Right ventricle myocardium superior (tissue), 1 donor: ENCODE results near the gene MGAT5. TPM values are rescaled to one million over a fixed set of nuclear protein-coding genes. Genes with fewer than 3 reads are reported as not detected.

ENCODE experiments used
- ATAC-seq: fragments of 200-7000 bp; cut with Tn5 transposase; one replicate; pipeline ENCODE4 v1.9.1; 2020; ENCODE audit warnings: mild to moderate bottlenecking; ENCODE audit not compliant: poor library complexity
- DNase-seq: peaks from one replicate; pipeline ENCODE4 v3.0.0-alpha.2; 2020
- intact Hi-C: fragments of 100-400 bp; cut with DNase I; formaldehyde crosslinking; loops from one replicate; pipeline ENCODE4 v1.11.2; 2022
- total RNA-seq: library from RNA; stranded (reverse); fragmentation: NEBNext Ultra II Directional; extraction: Animal tissue kit (Norgen Biotek cat#: 25700); gene quantifications from one replicate; pipeline ENCODE4 v1.2.1, GENCODE V29; 2021
- donor health status: DM: no; HTN: yes; CAD: no; lungs with severe emphysema.

Gene MGAT5
- total RNA-seq, 1 donor from 2014 or later: 82.8 TPM

DNA sequence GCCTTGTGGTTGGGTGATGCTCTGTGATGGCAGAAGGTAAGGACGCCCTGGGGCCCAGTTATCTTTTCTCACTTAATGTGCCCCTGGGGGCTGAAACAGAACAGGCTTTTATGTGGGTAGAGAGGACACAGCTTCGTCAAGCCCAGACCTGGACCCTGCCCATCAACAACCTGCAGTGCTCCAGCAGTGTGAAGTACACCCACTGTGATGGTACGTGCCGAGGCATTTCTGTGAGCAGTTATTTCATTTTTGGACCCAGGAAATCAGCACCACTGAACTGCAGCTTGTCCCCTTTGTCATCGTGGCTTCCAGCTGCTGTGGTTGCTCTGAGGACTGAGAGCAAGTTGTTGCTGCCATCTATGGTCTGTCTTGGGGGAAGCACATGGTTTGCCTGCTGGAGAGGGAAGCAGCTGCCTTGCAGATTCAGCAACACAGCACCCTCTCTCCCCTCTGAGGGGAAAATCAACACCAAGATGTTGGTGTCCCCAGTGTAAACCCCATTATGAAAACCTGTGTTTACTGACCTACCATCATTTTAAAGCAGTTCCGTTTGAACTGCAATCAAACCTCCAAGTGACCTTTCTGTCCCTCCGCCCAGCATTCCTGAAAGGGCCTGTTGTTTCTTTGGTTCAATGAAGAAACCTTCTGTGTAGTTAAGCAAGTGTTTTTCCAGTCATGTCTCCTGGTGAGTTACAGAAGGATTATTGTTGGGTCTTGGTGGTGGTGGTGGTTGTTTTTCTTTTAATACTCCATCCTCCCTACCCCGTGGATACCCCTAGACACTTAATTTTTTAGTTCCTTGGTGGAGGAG lies 158.2 kb downstream of the MGAT5 start:
- DNase-seq (peak; percentile 64), ATAC-seq (peak; percentile 93)
- intact Hi-C loops: loop anchor here (5.0 to 10.0 kb wide), 3 partner anchors 157 to 525 kb away; partner anchors contain the start of gene MGAT5

DNA sequence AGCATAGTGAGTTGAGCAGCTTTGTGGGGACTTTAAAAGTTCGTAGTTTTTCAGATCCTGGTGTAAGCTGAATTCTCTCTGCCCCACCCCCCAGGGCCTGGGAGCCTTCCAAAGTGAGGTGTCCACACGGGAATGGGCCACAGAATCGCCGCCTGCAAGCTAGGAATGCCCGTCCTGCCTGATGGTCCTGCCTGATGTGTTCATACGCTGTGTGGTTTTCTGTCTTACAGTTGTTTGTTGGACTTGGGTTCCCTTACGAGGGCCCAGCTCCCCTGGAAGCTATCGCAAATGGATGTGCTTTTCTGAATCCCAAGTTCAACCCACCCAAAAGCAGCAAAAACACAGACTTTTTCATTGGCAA lies 158.7 kb downstream of the MGAT5 start:
- DNase-seq (no peak), ATAC-seq (no peak)
- intact Hi-C loops: loop anchor here (5.0 to 10.0 kb wide), 3 partner anchors 158 to 525 kb away; partner anchors contain the start of gene MGAT5

DNA sequence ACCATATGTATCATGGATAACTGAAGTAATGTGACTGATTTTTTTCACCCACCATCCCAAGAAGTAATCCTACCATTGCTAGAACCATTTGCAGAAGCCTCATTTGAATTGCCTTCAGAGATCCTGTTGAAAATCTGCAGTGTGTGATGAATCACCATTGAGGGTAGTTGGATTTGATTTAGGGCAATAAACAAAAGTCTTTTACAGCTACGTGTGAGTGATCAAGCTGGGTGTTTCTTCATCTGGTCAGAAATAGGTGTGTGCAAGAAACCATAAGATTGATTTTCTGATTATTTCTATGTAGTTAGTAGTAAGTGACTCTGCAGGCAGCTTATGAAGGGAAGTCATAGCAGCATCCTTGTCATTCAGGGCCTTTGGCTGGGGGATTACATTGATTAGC lies 159.6 kb downstream of the MGAT5 start:
- ATAC-seq (no peak), DNase-seq (no peak)
- intact Hi-C loops: loop anchor here (5.0 to 10.0 kb wide), 3 partner anchors 159 to 526 kb away; partner anchors contain the start of gene MGAT5

DNA sequence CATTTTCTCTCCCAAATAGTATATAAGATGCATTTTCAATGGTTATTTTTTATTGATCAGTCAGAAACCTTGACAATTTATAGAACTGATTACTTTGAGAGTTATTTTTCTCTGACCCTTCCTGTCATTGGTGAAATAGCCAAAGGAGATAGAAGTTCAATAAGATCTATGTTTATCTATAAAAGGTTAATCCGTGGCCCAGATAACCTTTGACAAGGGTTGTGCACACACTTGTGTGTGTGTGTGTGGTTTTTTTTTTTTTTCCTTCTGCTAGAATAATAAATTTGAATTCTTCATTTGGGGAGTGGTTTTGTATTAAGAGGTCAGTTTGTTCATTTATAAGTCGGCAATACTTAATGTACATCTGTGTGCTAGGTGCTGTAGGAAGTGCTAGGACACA lies 160.0 kb downstream of the MGAT5 start:
- intact Hi-C loops: loop anchor here (5.0 to 10.0 kb wide), 3 partner anchors 159 to 527 kb away; partner anchors contain the start of gene MGAT5
- no peak for DNase-seq
- no peak for ATAC-seq

DNA sequence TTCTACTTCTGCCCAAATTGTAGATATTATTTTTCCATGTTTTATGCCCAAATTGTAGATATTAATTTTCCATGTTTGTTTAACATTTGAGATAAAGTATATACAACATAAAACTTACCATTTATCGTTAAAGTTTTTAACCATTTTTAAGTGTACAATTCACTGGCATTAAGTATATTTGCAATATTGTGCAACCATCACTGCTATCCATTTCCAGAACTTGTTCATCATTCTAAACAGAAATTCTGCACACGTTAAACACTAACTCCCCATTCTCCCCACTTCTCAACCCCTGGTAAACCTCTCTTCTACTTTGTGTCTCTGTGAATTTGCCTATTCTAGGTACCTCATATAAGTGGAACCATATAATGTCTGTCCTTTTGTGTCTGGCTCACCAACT lies 162.1 kb downstream of the MGAT5 start:
- DNase-seq: no peak
- ATAC-seq: no peak
- intact Hi-C loops: loop anchor here (10.0 kb wide), 1 partner anchor 161 kb away; the partner anchor contains the start of gene MGAT5

DNA sequence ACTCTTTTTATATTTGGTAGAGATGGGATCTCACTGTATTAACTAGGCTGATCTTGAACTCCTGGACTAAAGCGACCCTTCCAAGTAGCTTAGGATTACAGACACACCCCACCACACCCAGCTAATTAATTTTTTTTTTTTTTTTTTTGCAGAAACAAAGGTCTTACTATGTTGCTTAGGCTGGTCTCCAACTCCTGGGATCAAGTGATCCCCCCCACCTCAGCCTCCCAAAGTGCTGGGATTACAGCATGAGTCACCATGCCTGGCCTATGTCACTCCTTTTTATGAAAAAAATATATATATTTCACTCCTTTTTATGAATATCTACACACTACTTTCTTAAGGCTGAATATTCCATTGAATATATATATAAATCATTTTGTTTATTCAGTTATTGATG lies 162.8 kb downstream of the MGAT5 start:
- ATAC-seq (no peak), DNase-seq (no peak)
- intact Hi-C loops: loop anchor here (10.0 kb wide), 1 partner anchor 162 kb away; the partner anchor contains the start of gene MGAT5

DNA sequence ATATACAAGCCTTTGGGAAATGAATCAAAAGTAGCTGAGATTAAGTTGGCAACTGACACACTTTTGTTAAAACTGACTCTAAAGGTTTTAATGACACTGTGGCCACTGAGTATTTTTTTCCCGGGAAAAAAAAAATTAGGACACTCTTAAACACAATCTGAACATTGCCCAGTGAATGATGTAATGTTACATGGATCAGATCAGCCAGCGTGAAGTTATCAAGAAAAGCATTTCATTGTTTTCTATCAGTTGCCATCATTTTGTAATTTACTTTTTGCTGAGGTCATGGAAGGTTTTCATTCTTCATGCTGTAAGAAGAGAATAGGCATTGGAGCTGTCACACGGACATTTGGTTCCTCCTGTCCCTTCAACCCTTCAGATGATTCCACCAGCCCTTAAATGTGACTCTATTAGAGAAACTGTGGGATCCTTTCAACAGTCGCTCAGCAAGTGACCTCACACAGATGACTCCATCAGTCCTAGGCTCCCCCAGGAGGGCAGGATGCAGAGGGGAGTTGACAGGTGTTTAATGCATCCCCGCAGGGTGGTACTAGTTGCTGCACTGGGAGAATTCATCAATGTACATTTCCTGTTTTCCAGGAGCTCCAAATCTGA lies 164.2 kb downstream of the MGAT5 start:
- DNase-seq (no peak), ATAC-seq (no peak)
- intact Hi-C loops: loop anchor here (10.0 kb wide), 1 partner anchor 163 kb away; the partner anchor contains the start of gene MGAT5

DNA sequence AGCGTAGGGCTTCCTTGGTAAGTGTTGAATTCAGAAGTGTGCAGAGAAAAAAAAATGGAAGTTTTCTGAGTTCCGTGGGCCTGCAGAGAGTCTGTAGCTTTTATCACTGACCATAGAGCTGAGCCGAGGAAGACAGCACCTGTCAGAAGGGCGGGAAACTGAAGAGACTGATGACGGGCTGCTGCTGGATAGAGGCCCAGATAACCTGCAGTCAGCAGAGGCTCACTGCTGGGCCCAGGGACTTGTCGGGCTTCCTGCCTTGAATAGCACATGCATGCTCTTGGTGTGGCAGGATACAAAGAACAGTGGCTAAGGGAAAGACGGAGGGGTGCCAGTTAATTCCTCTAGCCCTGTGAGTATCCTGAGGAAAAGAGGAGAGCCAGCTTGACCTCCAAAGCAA lies 166.4 kb downstream of the MGAT5 start:
- ATAC-seq (peak; percentile 73), DNase-seq (no peak)
- intact Hi-C loops: no loop called here

DNA sequence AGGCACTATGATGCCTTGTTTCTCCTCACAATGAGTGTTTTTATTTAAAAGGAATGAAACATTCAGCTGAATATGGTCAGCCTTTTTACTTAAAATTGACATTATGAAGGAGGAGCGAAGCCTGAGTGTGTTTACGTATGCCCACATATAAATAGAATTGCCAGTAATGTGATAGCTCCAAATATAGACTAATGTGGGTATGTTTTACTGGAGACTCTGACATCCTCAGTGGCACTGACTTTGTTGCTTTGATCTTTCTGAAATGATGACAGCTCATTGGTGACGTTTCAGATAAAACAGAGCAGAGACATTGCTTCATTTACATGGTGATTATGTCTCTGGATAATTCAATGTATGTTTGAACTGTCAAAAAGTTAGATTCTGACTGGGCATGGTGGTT lies 167.0 kb downstream of the MGAT5 start:
- intact Hi-C loops: no loop called here
- DNase-seq (no peak), ATAC-seq (peak; percentile 63)

DNA sequence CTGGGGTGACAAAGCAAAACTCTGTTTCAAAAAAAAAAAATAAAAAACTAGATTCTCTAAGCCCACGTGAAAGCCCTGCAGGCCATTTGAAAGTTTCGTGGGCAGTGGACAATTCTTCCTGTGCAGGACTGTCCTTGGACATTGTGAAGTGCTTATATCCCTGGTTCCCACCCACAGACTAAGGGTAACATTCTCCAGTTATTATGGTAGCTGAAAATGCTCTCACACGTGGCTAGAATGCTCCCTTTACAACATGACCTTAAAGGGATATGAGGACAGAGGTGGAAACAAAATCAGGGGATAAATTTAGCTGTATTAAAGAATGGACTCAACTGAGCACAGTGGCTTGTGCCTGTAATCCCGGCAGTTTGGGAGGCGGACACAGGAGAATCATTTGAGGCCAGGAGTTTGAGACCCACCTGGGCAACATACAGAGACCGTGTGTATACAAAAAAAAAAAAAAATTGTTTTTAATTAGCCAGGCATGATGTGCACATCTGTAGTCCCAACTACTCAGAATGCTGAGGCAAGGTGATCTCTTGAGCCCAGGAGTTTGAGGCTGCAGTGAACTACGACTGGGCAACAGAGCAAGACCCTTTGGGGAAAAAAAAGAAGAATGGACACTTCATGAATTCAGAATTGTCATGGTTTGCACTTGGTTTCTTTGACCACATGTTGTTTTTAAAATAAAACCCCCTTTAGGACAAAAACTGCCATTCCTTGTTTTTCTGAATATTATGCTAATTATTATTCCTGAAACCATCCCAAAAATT lies 167.9 kb downstream of the MGAT5 start:
- peak; percentile 61 for ATAC-seq
- intact Hi-C loops: no loop called here

DNA sequence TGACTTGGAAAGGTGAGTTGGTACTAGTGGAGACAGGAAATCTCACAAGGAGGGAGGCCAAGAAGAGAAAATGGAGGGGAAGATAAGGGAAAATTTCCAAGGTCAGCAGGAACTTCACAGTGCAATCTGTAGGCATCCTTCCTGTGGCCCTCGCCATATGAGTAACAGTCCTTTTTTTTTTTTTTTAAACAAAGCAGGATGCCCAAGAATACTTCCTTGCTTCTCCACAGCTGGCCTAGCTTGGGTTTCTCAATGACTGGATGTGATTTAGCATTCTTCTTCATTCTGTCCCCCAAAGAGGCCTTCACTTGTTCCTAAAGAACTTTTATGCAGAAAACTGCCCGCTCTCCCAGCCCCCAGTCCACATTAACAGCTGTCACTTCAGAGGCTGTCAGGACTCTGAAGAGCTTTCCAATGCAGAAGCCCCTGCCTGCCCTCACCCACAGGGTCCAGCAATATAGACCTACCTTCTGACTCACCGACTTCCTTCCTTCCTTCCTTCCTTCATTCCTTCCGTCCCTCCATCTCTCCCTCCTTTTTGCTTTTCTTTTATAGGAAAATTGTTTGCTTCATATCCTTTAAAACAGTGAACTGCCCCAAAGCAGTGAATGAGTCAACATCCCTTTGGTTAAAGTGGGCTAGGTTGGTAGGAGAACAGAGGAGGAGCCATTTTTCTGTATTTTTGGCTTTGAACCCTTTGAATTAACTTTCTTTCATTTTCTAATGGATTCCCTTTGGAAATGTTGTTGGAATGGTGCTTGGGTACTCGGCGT lies 172.0 kb downstream of the MGAT5 start:
- no peak for DNase-seq
- intact Hi-C loops: no loop called here
- ATAC-seq: no peak

More for the DNA sequence above, 167.9 kb downstream of the MGAT5 start:
- DNase-seq: no peak

DNA sequence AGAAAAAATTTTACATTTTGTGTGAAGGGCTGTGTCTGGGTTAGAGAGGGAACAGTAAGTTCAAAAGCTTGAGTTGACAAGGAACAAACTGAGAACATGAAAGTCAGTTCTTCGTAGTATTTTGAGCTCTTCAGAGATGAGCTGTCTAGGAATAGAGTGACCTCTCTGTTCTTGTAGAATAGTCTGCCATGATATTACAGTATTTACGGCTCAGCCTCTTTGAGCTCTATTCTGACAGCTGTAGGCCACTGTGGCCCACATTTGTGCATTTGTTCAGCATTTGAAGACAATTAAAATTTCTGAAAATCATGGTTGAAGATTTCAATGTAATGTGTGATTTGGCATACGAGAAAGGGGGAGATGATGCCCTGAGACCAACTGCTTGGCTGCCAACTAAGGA lies 172.8 kb downstream of the MGAT5 start:
- ATAC-seq (no peak), DNase-seq (no peak)
- intact Hi-C loops: no loop called here

DNA sequence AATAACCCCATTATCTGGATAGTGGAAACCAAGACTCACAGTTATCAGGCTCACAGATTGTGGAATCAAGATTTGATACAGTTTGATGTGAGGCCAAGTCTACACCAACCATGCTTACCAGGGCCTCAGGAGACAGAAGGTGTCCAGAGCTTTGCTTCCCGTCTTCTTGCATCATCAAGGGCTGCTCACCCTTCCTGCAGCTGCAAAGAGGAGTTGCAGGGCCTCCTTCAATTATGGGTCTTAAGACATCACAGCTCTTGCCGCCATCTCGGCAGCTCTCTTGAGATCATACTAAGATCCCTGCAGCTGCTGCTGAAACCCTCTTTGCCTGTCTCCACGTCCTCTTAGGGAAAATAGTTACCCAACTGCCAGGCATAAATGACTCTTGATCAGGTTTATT lies 176.0 kb downstream of the MGAT5 start:
- no peak for ATAC-seq
- intact Hi-C loops: no loop called here
- DNase-seq: no peak

DNA sequence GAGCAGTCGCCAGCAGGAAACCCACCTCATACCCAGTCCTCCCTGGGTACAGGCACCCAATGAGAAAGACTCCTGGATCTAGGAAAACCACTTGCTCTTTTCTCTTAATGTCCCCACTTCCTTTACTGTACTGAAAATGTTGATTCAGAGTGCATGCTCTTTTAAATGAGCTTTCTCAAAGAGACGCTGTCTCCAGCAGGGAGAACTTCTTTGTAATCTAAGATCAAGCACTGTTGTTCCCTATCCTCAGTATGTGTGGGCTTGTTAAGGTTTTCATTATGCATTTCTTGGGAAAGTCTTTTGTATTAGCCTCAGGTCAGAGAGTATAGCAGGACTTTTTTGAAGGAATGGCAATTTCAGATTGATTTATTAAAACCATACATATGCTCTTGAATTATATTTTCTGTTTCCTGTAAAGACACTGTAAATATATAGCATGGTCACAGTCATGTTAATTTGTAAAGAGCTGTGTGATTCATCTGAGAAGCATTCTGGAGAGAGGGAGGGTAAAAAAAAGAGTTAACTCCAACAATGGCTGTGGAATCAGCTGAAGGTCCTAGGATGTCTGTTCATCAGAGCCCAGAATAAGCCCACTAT lies 178.1 kb downstream of the MGAT5 start:
- intact Hi-C loops: no loop called here
- ATAC-seq: no peak
- DNase-seq: no peak

DNA sequence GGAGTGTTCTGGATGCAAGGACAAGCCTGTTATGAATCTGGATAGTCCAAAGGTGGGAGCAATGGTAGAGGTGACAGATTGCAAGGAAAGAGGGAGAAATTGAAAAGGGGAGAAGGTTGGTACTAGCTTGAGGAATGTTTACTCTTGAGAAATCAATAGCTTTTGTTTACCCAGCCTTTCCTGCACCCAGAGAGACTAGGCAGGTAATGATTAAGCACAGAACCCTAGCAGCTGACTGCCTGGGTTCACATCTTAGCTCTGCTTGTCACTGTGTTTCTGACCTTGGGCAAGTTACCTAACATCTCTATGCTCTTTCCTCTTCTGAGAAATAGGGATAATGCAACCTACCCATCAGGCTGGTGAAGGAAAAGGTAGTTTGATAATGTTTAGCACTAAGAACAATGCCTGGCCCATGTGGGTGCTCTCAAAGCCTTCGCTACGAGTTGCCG lies 178.6 kb downstream of the MGAT5 start:
- no peak for ATAC-seq
- no peak for DNase-seq
- intact Hi-C loops: no loop called here

DNA sequence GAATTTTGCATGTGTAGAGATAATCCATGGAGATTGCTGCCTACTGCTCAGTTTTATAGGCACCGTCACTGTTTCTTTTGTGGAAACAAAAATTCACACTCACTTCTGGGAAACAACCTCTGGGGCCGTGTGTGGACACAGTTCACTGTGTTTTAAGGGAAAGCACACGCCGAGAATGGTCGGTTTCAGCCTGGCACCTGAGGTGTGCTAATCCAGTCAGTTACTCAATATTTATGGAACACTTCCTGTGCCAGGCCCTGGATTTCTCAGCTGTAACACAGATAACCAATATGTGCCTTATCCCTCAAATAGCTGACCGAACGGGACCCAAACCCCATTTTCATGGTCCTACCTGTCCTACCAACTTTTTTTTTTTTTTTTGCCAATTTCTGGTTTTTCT lies 179.6 kb downstream of the MGAT5 start:
- no peak for DNase-seq
- intact Hi-C loops: no loop called here
- no peak for ATAC-seq

DNA sequence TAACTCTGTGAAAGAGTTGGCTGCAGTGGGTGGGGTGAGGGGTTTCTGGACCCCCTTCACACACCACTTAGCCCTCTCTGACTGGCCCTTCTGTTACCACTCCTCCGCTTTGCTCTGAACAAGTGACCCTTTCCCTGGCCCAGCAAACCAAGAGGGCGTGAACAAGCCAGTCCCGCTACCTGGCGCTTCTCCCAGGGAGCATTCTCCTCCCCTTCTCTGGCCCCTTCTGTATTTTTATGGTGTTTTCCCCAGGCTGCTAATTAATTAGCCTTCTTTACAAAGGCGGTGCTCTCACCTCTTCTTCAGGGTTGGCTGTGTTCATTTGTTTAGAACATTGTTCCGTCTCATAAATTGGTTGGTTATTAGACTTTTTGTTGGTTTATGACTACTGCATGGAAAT lies 180.1 kb downstream of the MGAT5 start:
- DNase-seq (no peak), ATAC-seq (no peak)
- intact Hi-C loops: no loop called here

DNA sequence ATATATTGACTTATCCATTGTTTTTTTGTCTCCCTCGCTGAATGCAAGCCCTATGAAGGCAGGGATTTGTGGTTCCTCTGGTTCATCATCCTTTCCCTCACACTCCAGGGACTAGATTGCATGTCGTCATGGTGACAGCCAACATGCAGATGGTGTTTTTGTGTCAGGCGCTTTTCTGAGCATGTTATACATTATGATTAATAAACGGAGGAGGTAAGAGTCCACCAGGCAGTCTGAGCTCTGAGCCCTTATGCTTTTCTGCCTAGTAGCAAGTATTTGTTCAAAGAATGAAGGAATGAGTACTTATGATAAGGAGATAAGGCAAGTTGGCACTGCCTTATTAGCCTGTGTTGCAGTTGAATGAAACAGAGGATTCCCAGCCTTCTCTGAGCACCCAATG lies 181.6 kb downstream of the MGAT5 start:
- no peak for DNase-seq
- intact Hi-C loops: no loop called here

More for the DNA sequence above, 181.6 kb downstream of the MGAT5 start:
- no peak for ATAC-seq
